NCI-H2196 treated with DMSO at 0.1 percent for 48 hours (cell line): ENCODE measurements around the gene DOK1.

Experiments used
- DNase-seq: peaks from one replicate; lab custom pipeline; 2025; ENCODE audit not compliant: unreplicated experiment; lab: John Stamatoyannopoulos, UW

DOK1 gene

GRCh38 chr2:74597410-74597809 is 42.9 kb downstream of the DOK1 start:
- no peak for DNase-seq

- DNase-seq, result no peak
Observed at GRCh38 chr2:74599676-74600075, 45.2 kb downstream of the DOK1 start.

- no peak for DNase-seq
Observed at GRCh38 chr2:74602586-74603281, 48.2 kb downstream of the DOK1 start.

DNA sequence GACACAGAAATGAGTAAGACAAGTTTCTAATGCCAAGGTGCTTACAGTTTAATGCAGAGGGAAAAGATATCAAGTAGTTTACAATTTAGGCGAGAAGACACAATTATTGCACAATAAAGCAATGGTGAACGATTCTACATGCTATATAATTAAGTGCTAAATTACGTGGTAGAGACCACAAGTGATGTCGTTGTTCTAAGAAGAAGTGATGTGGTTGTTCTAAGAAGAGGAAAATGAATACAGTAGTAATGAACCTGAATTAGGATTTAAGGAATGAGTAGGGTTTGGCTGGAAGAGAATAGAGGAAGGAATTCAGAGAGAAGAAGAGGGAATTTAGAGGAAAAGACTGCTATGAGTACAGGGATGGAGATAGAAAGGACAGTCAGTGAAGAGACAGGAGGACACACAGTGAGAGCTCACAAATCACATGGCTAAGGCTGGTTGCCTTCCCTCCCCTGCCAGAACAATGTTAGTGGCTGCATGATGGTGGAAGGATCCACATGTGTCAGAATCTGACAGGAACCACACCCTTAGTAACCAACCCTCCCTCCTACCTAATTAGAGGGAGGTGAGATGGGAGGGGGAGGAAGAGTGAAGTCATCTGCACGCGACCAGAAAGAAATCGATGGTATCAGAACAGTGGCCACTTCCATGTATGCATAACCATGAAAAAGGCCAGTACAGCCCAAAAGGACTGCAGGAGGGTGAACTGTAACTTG is 48.9 kb downstream of the DOK1 start:
- DNase-seq, result no peak

DNA sequence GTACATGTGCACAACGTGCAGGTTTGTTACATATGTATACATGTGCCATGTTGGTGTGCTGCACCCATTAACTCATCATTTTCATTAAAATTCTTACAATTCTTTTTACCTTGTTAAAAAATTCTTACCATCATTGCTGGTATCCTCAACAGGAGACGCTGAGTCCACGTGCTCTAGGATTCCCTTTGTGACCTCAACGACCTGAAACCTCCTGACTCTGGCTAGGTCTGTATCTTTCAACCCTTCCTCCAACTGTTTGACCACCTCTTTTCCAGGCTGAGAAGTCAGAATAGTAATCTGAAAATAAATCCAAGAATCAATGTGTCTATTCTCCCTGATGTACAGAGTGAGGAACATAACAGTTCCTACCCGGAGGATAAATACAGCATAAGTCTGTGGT is 52.4 kb downstream of the DOK1 start:
- no peak for DNase-seq
